ENCODE results near the gene CKAP4.

Gene CKAP4

GRCh38 chr12:106274012-106274411, 26.2 kb upstream of the CKAP4 start:
- no peak for DNase-seq (ENCODE audit: low spot score)

DNA sequence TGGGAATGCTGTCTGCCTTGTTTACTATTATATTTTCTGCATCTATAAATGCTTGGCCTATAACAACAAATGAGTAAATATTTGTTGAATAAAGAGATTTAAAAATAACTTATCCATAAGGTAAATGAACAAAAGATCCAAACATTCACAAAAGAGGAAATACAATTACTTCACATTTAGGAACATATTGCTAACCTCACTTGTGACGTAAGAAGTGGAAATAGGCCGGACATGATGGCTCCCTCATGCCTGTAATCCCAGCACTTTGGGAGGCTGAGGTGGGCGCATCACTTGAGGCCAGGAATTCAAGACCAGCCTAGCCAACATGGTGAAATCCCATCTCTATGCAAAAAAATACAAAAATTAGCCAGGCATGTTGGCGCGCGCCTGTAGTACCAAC, 25.7 kb upstream of the CKAP4 start:
- DNase-seq (ENCODE audit: low spot score): no peak

GRCh38 chr12:106271575-106272505, 24.0 kb upstream of the CKAP4 start:
- no peak for DNase-seq (ENCODE audit: low spot score)

GRCh38 chr12:106269150-106269771, 21.4 kb upstream of the CKAP4 start:
- DNase-seq (ENCODE audit: low spot score): no peak

DNA sequence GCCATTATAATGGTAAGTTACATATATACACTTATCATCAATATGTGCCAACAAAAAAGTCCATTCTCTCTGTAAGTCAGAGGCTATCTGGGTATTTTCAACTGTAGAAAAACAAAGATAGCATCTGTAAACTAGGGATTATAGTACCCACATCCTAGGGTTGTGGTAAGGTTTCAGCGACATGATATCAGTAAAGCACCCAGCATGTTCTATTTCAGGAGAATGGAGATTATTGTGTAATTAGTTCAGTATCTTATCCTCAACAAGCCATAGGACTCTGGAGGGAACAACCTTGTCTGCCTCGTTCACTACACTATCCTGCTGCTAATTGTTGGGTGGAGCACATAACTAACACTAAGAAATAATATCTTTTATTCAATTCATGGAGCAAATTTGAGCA, 19.7 kb upstream of the CKAP4 start:
- no peak for DNase-seq (ENCODE audit: low spot score)

- DNase-seq (ENCODE audit: low spot score): no peak
Measured at GRCh38 chr12:106265116-106265515, 17.3 kb upstream of the CKAP4 start.

DNA sequence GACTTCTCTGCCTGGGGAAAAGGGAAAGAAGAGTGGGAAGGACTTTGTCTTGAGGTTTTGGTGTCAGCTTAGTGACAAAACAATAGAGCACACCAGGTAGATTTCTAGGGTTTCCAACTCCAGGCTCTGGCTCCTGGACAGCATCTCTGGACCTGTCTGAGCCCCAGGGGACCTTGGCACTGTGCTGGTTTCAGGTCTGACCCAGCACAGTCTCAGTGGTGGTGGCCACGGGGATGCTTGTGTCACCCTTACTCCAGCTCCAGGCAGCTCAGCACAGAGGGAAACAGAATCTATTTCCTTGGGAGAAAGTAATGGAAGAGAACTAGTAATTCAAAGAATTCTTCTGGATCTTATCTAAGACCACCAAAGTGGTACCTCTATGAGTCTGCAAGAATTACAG, 11.1 kb upstream of the CKAP4 start:
- no peak for DNase-seq (ENCODE audit: low spot score)

GRCh38 chr12:106258226-106258625, 10.4 kb upstream of the CKAP4 start:
- DNase-seq (ENCODE audit: low spot score): no peak

DNA sequence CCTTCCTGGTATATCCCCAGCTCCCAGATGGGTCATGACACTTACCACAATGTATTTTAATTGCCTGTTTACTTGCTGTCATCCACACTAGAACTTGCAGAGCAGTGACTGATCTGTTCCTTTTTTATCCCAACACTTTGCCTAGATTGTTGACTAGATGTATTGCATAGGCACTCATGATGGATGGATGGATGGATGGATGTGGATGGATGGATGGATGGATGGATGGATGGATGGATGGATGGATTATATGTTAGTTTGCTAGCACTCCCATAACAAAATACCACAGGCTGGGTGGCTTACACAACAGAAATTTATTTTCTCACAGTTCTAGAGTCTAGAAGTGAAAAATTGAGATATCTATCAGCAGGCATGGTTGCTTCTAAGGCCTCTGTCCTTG, 8.7 kb upstream of the CKAP4 start:
- DNase-seq (ENCODE audit: low spot score): no peak

GRCh38 chr12:106255952-106256351, 8.1 kb upstream of the CKAP4 start:
- no peak for DNase-seq (ENCODE audit: low spot score)

DNA sequence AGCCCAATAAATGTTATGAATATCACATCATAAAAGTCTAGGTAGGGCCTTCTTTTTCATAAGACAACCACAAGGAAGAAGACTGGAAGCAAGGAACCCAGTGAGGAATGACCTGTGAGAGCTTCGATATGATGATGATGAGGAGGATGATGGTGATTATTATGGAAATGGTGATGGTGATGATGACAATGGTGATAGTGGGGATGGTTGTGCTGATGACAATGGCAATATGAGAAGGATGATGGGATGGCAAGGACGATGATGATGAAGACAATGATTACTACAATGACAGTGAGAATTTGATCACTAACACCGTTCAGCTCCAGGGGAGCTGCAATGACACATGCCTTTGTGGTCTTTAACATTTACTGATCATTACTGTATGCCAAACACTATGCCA, 7.7 kb upstream of the CKAP4 start:
- DNase-seq (ENCODE audit: low spot score): no peak

- DNase-seq (ENCODE audit: low spot score): no peak
Measured at GRCh38 chr12:106254724-106255123, 6.9 kb upstream of the CKAP4 start.

- no peak for DNase-seq (ENCODE audit: low spot score)
Measured at GRCh38 chr12:106251631-106252455, 4.0 kb upstream of the CKAP4 start.

DNA sequence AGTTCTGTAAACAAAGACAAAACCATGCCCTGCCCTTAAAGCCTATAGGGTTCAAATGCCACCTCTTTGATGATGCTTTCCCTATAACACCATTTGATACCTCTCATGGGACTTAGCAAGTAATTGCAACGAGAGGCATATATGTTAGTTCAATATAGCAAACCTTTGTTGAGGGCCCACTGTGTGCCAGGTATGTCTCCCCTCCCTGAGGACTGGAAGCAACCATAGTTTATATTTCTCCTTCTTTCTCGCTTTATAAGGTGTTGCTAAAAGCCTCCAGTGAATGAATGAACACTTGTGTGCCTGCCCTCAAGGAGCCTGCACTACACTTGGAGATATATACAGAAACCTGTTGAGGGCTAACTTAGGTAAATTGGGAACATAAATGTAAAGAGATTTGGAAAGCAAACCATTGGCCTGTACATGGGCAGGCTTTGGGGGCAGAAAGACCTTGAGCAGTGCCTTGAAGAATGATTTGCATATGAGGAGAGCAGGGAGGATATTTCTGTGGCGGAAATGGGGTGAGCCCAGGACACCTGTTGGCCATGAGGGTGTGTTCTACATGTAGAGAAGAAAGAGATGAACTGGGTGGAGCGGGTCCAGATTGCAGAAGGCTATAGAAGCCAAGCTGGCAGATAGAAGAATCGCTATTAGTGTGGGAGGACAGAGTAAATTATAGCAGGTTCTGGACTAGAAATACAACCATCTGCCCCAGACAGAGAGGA, 1.8 kb upstream of the CKAP4 start:
- DNase-seq (ENCODE audit: low spot score): peak; percentile 79

GRCh38 chr12:106248846-106249371, 1.1 kb upstream of the CKAP4 start:
- peak; percentile 41 for DNase-seq (ENCODE audit: low spot score)

DNA sequence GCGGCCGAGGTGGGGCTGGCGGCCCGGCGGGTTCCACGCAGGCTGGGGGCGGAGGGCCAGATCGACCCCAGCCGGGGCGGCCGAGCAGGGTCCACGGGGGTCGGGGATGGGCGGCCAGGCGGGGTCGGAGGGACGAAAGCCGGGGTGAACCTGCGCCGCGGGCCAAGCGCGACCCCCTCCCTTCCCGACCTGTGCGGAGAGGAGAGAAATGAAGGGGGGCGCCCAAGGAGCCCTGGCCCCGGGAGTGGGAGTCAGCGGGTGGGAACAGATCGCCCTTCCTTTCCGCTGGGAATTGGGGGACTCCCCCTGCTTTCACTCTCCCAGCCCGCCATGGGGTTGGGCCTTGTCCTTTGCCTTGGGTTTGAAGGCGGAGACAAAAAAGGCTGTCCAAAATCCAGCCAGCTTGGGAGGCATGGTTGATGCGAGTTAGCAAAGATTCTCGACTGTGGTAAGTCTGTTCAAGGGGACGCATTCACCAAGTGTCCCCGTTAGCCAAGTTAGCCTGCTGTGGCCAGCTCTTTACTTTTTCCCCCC, 559 bp upstream of the CKAP4 start:
- peak; percentile 39 for DNase-seq (ENCODE audit: low spot score)

DNA sequence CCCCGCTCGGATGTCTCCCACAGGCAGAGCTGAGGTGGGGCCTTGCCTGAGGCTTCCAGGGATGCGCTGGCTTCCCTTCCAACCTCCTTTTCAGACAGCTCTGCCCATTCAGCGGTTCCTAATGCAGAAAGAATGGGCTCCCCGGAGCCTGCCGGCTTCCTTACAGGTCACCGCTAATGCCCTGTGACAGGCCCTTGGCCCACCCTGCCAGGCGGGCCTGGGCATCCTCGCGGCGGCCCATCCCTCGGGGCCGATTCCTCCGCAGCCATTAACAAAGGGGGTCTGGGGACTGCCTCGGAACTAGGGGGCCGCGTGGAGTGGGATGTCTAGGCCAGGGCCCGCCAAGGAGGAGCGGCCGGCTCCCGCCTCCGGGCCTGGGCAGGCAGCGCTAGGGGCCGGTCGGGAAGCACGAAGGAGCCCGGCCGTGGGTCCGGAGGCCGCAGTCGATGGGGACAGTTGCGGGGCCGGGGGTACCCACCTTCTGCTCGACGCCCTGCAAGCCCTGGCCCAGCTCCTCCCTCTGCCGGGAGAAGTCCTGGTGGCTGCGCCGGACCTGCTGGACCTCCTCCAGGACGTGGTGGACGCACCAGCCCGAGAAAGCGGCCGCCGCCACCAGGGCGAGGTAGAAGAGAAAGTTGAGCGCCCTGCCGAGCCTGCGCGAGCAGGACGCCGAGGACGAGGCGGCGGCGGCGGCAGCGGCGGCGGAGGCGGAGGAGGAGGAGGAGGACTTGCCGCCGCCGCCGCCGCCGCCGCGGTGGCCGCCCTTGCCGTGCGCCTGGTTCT, 738 bp downstream of the CKAP4 start:
- DNase-seq (ENCODE audit: low spot score): peak; percentile 46

DNA sequence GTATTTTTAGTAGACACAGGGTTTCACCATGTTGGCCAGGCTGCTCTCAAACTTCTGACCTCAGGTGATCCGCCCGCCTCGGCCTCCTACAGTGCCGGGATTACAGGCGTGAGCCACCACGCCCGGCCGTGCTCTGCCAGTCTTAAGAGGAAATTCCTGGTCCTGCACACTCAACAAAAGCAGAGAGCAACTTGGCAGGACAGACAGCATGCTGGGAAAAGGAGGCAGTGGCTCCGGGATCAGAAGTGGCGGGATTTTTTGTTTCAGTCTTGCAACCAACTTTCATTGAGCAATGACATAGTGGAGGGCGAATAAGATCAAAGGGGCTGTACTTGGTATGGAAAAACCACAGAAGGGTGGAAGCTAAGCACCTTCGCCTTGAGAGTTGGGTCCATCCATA, 2.1 kb downstream of the CKAP4 start:
- no peak for DNase-seq (ENCODE audit: low spot score)

DNA sequence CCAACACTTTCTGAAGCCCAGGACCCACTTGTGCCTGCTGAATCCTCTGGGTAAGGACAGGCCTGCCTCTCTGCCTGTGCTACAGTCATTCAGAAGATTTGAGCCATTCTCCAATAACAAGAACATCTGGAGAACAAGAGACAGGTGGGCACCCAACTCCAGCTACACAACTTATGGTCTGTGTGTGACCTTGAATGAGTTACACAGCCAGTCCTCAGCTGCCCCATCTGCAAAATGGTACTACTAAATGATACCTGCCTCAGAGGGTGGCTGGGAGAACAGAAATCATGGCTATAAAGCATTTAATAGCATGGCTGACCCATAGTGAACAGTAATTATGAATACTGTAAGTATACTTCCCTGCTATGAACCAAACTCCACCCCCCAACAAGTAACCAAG, 4.2 kb downstream of the CKAP4 start:
- no peak for DNase-seq (ENCODE audit: low spot score)

DNA sequence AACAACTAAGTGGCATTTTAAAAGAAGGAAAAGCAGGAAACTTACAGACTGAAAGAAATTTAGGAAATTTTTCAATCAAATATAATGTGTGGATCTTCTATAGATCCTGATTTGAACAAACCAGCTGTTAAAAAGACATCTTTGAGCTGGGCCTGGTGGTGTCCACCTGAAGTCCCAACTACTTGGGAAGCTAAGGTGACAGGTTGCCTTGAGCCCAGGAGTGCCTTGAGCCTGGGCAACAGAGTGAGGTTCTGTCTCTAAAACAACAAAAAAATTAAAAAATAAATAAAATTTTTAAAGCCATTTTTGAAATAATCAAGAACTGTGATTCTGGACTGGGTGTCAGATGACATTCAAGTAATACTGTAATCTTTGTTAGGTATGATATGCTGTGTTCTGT, 7.0 kb downstream of the CKAP4 start:
- no peak for DNase-seq (ENCODE audit: low spot score)

DNA sequence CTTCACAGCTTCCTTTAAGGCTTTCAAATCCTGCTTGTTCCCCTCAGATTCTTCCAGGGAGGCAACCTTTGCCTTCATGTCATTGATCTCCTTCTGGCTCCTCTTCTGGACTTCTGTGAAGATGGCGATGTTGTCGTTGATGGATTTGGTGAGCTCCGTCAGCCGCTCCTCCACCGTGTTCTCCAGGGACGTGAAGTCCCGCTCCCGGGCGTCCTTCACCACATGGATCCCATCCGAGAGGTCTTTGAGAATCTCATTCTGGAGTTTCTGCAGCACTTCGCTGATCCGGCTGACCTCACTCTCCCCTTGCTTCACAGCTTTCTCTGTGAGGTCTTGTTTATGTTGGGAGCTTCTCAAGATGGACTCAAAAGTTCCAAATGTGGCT, 7.9 kb downstream of the CKAP4 start:
- no peak for DNase-seq (ENCODE audit: low spot score)

Measured in germinal center (tissue), 1 donor.